PC-9 (cell line): ENCODE measurements around the gene PROSER3. TPM values are rescaled to one million over a fixed set of nuclear protein-coding genes. Genes with fewer than 3 reads are reported as not detected.

ENCODE experiments used
- BruUV-seq: library from RNA; stranded (reverse); fragments of 400-500 nt; replicated peaks from 2 replicates; lab custom pipeline; 2021; lab: Mats Ljungman, UMichigan
- CTCF ChIA-PET: fragments of 300-600 bp; sonication (Branson Sonifier 250); formaldehyde crosslinking; loops from one replicate; lab custom pipeline; 2022; ENCODE audit warnings: antibody characterized with exemption; lab: Charles Lee
- POLR2A ChIA-PET: fragments of 300-600 bp; sonication (Branson Sonifier 250); formaldehyde crosslinking; loops from one replicate; lab custom pipeline; 2022; ENCODE audit warnings: antibody characterized with exemption; ENCODE audit not compliant: unreplicated experiment; lab: Charles Lee
- DNase-seq, 2 experiments: peaks; one replicate each; pipeline versions ENCODE4 v3.0.0 to v3.0.0-alpha.2; 2015 to 2022; ENCODE audit warnings: mixed read lengths in 1 of 2
- H2AFZ ChIP-seq: fragments of 200-600 bp; sonication (generic); 2 replicates; pipeline ENCODE4 v1.8.1; 2017; ENCODE audit warnings: antibody characterized with exemption
- H3F3A ChIP-seq: fragments of 200-600 bp; sonication (generic); 2 replicates; pipeline ENCODE4 v1.8.1; 2017; ENCODE audit warnings: antibody characterized with exemption, mild to moderate bottlenecking, low read depth; ENCODE audit not compliant: insufficient read depth
- H3K27ac ChIP-seq: fragments of 200-600 bp; sonication (generic); 2 replicates; pipeline ENCODE4 v1.6.1; 2016; ENCODE audit warnings: mixed run types
- H3K27me3 ChIP-seq: fragments of 200-600 bp; sonication (generic); 2 replicates; pipeline ENCODE4 v1.6.1; 2016; ENCODE audit warnings: low read depth, mixed run types; ENCODE audit not compliant: insufficient read depth
- H3K36me3 ChIP-seq: fragments of 200-600 bp; sonication (generic); 2 replicates; pipeline ENCODE4 v1.6.1; 2016; ENCODE audit warnings: low read depth, mixed run types
- H3K4me1 ChIP-seq: fragments of 200-600 bp; sonication (generic); replicated peaks from 2 replicates; pipeline ENCODE4 v1.6.1; 2016; ENCODE audit warnings: mixed run types; ENCODE audit not compliant: insufficient read depth
- H3K4me2 ChIP-seq: fragments of 200-600 bp; sonication (generic); 2 replicates; pipeline ENCODE4 v1.6.1; 2017; ENCODE audit warnings: mixed run types
- H3K4me3 ChIP-seq: fragments of 200-600 bp; sonication (generic); 2 replicates; pipeline ENCODE4 v1.6.1; 2016; ENCODE audit warnings: mixed run types
- H3K79me2 ChIP-seq: fragments of 200-600 bp; sonication (generic); 2 replicates; pipeline ENCODE4 v1.6.1; 2017; ENCODE audit warnings: low read depth, mixed run types
- H3K9me2 ChIP-seq: fragments of 200-600 bp; sonication (generic); 2 replicates; pipeline ENCODE4 v1.8.1; 2017; ENCODE audit warnings: mild to moderate bottlenecking; ENCODE audit not compliant: insufficient read depth
- H3K9me3 ChIP-seq: fragments of 200-600 bp; sonication (generic); 2 replicates; pipeline ENCODE4 v1.8.1; 2016; ENCODE audit warnings: low read depth; ENCODE audit not compliant: insufficient read depth
- H4K20me1 ChIP-seq: fragments of 200-600 bp; sonication (generic); 2 replicates; pipeline ENCODE4 v1.8.1; 2017; ENCODE audit not compliant: insufficient read depth
- EZH2 ChIP-seq: fragments of 200-600 bp; sonication (generic); IDR thresholded peaks from 2 replicates; pipeline ENCODE4 v1.8.0; 2017; ENCODE audit warnings: antibody characterized with exemption, low read depth
- intact Hi-C: fragments of 100-400 bp; cut with micrococcal nuclease; formaldehyde crosslinking; loops from one replicate; pipeline ENCODE4 v1.10.0; 2022; ENCODE audit not compliant: unreplicated experiment
- total RNA-seq: library from RNA; stranded (reverse); gene quantifications from 2 replicates; pipeline ENCODE4 v1.2.3, GENCODE V29; 2021
- TF ChIP-seq, protein P1 (sequence below): fragments of 200-600 bp; sonication (generic); conservative IDR thresholded peaks from 2 replicates; pipeline ENCODE4 v1.6.1; 2017; ENCODE audit warnings: mixed run types, antibody characterized with exemption, mild to moderate bottlenecking, moderate library complexity

PROSER3 gene
- total RNA-seq, 1 experiment from 2014 or later: 52.2 TPM

DNA sequence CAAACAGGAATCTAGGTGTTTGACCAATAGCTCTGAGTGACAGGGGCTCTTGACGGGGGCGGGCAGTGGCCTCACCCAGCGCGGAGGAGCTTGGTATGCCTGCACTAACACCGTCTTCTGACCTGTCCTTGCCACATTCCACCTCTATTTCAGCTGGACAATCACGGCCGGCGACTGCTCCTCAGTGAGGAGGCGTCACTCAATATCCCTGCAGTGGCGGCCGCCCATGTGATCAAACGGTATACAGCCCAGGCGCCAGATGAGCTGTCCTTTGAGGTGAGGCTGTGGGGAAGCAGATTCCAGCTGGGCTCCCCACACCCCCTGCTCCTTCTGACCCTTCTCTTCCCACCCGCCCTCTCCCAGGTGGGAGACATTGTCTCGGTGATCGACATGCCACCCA is 22.1 kb downstream of the PROSER3 start:
- H3K79me2 ChIP-seq: no peaks in the 10 kb centered on the region
- ChIA-PET POLR2A (no interaction called here), CTCF (no interaction called here)
- H3F3A ChIP-seq: 0 out of 2 replicates have a peak, but pooled peaks cover 9% of the 10 kb centered on the region
- no peaks in the 10 kb centered on the region; the same call in 1 of the 2 replicates for H3K27me3 ChIP-seq
- H3K27ac ChIP-seq: no peak overlapping the region
- BruUV-seq: no TSS peak
- H3K9me3 ChIP-seq: no peaks in the 10 kb centered on the region
- H3K9me2 ChIP-seq: no peaks in the 10 kb centered on the region
- H3K4me3 ChIP-seq: no peak overlapping the region
- intact Hi-C loops: no loop called here
- H4K20me1 ChIP-seq: no peaks in the 10 kb centered on the region
- H3K36me3 ChIP-seq: no peaks in the 10 kb centered on the region
- DNase-seq: no peak
- H3K4me1 ChIP-seq: no peaks in the 10 kb centered on the region
- H2AFZ ChIP-seq: no peak overlapping the region
- TF ChIP-seq EZH2: no peak
- TF ChIP-seq, protein P1, sequence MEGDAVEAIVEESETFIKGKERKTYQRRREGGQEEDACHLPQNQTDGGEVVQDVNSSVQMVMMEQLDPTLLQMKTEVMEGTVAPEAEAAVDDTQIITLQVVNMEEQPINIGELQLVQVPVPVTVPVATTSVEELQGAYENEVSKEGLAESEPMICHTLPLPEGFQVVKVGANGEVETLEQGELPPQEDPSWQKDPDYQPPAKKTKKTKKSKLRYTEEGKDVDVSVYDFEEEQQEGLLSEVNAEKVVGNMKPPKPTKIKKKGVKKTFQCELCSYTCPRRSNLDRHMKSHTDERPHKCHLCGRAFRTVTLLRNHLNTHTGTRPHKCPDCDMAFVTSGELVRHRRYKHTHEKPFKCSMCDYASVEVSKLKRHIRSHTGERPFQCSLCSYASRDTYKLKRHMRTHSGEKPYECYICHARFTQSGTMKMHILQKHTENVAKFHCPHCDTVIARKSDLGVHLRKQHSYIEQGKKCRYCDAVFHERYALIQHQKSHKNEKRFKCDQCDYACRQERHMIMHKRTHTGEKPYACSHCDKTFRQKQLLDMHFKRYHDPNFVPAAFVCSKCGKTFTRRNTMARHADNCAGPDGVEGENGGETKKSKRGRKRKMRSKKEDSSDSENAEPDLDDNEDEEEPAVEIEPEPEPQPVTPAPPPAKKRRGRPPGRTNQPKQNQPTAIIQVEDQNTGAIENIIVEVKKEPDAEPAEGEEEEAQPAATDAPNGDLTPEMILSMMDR: no peak
- no peak overlapping the region for H3K4me2 ChIP-seq

DNA sequence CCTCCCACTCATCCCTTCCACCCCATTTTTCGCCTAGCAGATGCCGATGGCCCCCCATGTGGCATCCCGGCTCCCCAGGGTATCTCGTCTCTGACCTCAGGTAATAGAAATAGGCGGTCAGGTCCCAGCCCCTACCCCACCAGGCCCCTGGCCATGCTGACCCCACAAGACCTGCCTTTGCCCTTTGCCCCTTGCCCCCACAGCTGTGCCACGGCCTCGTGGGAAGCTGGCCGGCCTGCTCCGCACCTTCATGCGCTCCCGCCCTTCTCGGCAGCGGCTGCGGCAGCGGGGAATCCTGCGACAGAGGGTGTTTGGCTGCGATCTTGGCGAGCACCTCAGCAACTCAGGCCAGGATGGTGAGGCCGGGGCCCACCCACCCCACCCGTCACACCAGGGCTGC is 22.7 kb downstream of the PROSER3 start:
- CTCF ChIA-PET: no interaction called here

DNA sequence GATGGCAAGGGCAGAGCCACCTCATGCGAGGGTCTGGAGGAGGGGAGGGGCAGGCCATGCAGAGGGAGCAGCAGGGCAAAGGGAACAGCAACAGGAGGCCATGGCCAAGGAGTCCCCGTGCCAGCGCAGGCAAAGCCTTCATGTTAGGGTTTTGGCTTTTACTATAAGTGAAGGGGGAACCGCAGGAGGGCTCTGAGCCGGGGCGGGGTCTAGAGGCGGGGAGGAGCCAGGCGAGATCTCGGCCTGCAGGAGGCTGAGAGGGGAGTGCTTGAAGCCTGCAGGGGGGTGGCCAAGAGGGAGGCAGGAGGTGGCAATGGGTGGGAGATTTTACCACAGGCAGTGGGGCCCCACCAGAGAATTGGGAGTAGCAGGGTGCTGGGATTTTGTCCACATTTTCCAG is 23.7 kb downstream of the PROSER3 start:
- Histone ChIP-seq H3K4me1 (no peaks in the 10 kb centered on the region), H3K4me2 (no peak overlapping the region), H3K79me2 (no peaks in the 10 kb centered on the region), H2AFZ (no peak overlapping the region), H3K4me3 (no peak overlapping the region), H3K9me2 (no peaks in the 10 kb centered on the region), H3K27me3 (no peaks in the 10 kb centered on the region; the same call in 1 of the 2 replicates), H3F3A (0 out of 2 replicates have a peak, but pooled peaks cover 4% of the 10 kb centered on the region), H3K27ac (no peak overlapping the region), H4K20me1 (no peaks in the 10 kb centered on the region), H3K36me3 (no peaks in the 10 kb centered on the region), H3K9me3 (no peaks in the 10 kb centered on the region)
- ChIA-PET POLR2A (no interaction called here), CTCF (no interaction called here)
- TF ChIP-seq, protein P1: no peak
- TF ChIP-seq EZH2: no peak
- no peak for DNase-seq
- intact Hi-C loops: no loop called here
- BruUV-seq: no TSS peak

More for the DNA sequence above, 22.7 kb downstream of the PROSER3 start:
- intact Hi-C loops: no loop called here
- Histone ChIP-seq H3K79me2 (no peaks in the 10 kb centered on the region), H2AFZ (no peak overlapping the region), H3K9me2 (no peaks in the 10 kb centered on the region), H3K27ac (no peak overlapping the region), H3K4me2 (no peak overlapping the region), H3K9me3 (no peaks in the 10 kb centered on the region), H3F3A (0 out of 2 replicates have a peak, but pooled peaks cover 9% of the 10 kb centered on the region), H3K27me3 (no peaks in the 10 kb centered on the region; the same call in 1 of the 2 replicates), H3K4me1 (no peaks in the 10 kb centered on the region), H3K4me3 (no peak overlapping the region), H4K20me1 (no peaks in the 10 kb centered on the region), H3K36me3 (no peaks in the 10 kb centered on the region)
- POLR2A ChIA-PET: no interaction called here
- no peak for DNase-seq
- BruUV-seq: no TSS peak
- TF ChIP-seq, protein P1: no peak
